Prostate gland (tissue), 2 donors: ENCODE results near the gene CYP27A1.

Source experiments
- CTCF ChIP-seq, 4 experiments: fragments of 200-600 bp in 2 of 4; fragments of 450-650 bp in 2 of 4; sonication (generic) in 2 of 4; IDR thresholded peaks; 1 replicate in 3 of 4; 2 replicates in 1 of 4; pipeline ENCODE4 v1.5.1; 2016 to 2019; ENCODE audit warnings: antibody characterized with exemption in 4 of 4, mild to moderate bottlenecking in 2 of 4, moderate library complexity in 2 of 4
- POLR2A ChIP-seq: fragments of 450-650 bp; IDR thresholded peaks from one replicate; pipeline ENCODE4 v1.6.1; 2016; ENCODE audit warnings: antibody characterized with exemption, mild to moderate bottlenecking
- POLR2AphosphoS5 ChIP-seq: sonication (generic); formaldehyde crosslinking; IDR thresholded peaks from one replicate; pipeline ENCODE4 v1.6.1; 2017; ENCODE audit warnings: antibody characterized with exemption

- TF ChIP-seq CTCF (IDR thresholded peaks at IDR 0.05) (no peak), POLR2AphosphoS5 (no peak), POLR2A (no peak)
These were observed 51.2 kb downstream of the CYP27A1 start for GRCh38 chr2:218833023-218833609.
